HG02678 (cell line): Measurements from ENCODE around the gene ASTN2.

Source experiments
- ATAC-seq: cut with Tn5 transposase; IDR thresholded peaks from one replicate; pipeline ENCODE4 v1.9.1; 2021; ENCODE audit warnings: mild to moderate bottlenecking, moderate library complexity; ENCODE audit not compliant: unreplicated experiment

The ASTN2 gene

DNA sequence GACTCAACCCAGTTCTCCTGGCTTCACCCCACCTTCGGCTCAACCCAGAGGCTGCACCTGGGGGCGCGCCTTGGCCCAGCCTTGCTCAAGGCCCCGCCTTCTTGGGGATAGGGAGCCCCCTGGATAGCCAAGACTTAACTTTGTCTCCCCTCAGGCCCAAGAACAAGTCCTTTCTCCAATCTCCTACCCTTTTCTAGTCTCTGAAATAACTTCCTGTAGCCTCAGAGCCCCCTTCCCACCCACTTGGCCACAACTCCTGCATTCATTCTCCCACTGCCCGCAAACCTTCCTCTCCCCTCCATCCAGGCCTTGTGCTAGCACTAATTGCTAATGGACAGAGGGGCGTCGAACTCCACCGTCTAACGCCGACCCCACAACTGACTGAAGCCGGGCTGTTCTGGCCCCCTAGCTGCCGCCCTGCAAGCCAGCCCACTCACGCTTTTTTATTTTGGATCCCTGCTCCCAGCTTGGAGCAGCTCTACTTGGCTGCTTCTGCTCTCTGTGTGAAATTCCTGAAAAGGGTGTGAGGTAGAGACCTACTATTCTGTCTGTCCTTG, 579 bp upstream of the ASTN2 start:
- ATAC-seq = no peak

- no peak for ATAC-seq
Observed at GRCh38 chr9:117414220-117414905, 494 bp downstream of the ASTN2 start.

DNA sequence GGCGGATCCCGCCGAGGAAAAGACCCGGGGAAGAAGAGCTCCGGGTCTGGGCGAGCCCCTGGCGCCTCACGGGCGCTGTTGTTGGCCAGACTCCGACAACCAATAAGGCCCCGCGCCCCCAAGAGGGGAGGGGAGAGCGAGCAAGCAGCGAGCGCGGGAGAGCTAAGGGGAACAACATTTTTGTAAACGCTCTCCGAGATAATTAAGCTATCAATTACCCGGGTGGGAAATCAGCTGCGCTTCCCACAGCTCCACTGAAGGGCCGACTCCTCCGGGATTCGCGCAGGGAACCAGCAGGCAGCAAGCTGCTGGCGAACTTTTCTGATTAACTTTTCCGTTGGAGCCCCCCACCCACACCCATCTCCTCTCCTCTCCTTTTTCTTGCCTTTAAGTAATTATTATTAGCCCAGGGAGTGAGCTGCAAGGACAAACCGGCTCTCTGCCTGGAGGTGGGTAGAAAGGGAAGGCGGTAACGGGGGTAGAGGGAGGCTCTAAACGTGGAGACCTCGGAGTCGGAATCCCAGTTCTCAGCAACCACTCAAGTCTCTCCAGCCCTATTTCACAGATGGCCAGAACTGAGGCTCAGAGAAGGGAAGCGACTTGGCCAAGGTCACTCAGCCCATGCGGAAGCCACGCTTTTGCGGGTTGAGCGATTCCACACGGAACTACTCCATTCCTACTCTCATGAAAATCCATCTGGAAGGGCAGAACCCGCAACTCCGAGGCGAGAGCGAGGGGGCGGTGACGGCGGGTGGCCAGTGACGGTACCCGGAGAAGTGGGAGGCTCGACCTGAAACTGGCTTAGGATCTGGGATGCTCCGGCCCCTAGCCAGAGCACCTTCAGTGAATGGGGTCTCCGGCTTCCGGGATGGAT, 1.3 kb downstream of the ASTN2 start:
- ATAC-seq = no peak

GRCh38 chr9:117412841-117413240, 2.0 kb downstream of the ASTN2 start:
- no peak for ATAC-seq

DNA sequence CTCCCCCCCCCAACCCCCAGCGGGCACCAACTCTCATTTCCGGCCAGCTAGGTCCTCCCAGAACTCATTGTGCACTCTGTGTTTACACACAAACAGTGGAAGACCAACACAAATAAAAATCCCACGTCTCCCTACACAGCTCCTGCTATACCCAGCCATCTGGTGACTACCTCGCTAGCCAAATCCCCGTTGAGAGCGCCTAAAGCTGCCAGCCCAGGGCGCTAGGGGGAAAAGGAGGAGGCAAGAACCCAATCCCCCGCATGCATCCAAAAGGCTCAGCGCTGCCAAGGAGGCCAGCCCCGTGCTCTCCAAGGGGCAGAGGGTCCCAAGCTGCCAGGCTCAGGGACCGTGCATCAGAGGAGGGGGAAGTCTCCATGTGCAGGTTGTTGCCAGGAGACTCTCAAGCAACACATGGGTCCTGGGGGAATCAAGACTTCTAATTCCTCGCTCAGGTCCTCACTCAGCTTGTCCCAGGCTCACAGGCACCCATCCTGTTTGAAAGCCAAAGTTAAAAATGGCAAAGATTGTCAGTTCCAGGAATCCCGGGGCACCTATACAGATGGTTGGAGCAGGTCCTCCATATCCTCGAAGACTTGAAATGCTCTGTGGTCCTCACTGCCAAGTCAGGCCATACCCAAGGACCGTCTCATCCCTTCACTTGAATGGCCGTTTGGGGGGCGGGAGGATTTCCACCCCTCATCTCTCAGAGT, 2.7 kb downstream of the ASTN2 start:
- ATAC-seq = no peak

GRCh38 chr9:117411547-117411946, 3.3 kb downstream of the ASTN2 start:
- no peak for ATAC-seq

GRCh38 chr9:117409321-117409720, 5.5 kb downstream of the ASTN2 start:
- ATAC-seq = no peak

DNA sequence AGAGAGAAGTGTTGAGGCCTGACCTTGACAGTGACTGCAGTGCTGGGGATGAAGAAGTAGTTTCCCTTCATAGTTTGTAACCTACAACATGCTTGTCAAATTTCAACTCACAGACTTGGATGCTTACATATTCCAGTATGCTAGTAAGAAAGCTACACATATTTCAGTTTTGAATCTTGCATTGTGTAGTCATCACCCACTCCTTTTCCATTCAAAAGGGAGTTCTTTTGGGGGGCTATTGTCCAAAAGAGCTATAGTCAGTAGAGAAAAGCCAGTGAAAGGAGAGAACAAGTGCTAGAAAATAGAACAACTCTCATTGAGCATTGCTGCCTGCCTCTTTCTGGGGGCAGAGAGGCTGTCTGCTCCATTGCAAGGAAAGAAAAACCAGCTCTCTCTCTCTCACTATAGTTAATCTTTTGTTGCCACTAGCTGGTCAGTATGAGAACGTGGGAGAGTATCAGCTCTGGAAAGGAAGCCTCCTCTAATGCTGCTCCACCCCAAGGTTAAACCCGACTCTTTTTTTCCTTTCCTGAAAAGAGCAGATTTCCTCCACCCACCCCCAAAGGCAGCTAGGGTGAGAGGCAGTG, 7.3 kb downstream of the ASTN2 start:
- no peak for ATAC-seq

DNA sequence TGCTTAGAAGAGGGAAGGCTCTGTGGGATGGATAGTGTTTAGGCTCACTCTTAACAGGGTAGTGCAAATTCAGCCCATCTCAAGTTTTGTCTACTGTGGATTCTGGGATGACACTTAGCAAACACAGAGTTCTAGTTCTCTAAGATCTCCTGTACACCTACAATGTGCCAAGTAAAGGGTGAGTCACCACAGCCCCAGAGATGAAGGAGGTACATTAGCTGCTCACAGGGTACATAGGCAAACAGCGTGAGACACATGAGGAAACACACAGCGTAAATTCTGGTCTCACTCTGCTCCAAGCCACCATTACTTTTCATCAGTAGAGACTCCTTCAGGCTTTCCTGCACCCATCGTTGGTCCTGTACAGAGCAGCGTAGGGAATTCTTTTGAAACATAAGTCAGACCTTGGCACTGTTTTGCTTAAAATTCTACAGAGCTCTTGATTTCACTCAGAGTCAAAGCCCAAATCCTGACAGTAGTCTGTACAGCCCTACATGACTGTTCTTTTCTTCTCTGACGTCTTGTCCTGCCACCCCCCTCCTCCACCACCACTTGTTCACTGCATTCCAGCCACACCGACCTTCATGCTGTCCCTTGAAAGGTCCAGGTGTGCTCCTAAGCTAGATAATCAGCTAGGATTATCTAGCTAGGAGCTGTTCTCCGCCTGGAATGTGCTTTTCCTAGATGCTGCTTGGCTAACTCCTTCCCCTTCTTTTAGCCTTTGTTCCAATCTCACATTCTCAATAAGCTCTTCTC, 8.7 kb downstream of the ASTN2 start:
- no peak for ATAC-seq

GRCh38 chr9:117403848-117404247, 11.0 kb downstream of the ASTN2 start:
- ATAC-seq = no peak

DNA sequence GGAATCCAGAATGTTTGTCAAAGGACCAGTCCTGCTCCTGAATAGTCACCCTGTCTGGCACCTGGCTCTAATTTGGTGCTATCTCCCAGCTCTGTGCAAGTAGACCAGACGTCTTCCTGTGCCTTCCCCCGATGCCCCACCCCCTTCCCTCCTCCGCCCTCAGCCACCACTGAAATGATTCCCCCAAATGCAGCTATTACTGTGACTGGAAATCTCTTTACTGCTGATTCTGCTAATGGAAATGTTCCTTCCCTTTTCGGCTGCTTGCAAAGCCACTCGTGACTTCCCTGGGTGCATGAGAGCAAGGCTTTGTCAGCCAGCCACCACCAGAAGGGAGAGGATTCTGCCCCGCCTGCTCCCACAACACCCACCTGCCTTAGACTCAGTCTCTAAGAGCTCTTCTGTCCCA, 11.4 kb downstream of the ASTN2 start:
- no peak for ATAC-seq

GRCh38 chr9:117400171-117400570, 14.7 kb downstream of the ASTN2 start:
- no peak for ATAC-seq

- no peak for ATAC-seq
Observed at GRCh38 chr9:117395151-117395650, 19.7 kb downstream of the ASTN2 start.

DNA sequence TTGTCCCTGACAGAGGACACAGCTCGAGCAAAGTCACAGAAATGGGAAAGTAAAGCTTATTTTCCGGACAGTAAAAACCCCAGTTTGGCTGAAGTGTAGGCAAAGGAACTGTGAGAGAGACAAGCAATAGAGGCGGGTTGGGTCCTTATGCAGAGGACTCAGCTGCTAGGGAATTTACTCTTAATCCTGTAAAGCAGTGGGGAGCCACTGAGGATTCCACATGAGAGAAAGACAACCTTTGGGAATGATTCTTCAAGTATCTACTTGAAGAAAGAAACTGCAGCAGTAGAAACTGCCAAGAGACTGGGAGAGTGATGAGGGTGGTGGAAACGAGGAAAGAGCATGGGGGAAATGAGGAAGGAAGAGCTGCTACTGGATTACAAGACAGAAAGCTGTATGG, 20.2 kb downstream of the ASTN2 start:
- no peak for ATAC-seq

- no peak for ATAC-seq
Observed at GRCh38 chr9:117392992-117393391, 21.9 kb downstream of the ASTN2 start.

DNA sequence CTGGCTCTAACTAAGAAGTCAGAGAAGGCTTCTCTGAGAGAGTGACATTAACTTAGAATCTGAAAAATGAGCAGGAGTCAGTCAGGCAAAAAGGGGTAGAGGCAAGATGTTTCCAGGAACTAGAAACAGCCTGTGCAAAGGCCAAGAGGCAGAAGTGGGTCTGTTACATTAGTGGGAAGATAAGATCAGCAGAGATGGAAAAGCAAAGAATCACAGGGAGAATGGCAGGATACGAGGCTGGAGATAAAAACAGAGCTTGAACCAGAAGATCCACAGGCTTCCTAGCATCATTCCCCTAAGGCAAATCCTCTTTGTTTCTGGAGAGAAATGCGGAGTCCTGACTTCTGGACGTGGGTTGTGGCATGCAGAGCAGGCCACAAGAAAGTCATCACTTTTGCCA, 27.4 kb downstream of the ASTN2 start:
- no peak for ATAC-seq

DNA sequence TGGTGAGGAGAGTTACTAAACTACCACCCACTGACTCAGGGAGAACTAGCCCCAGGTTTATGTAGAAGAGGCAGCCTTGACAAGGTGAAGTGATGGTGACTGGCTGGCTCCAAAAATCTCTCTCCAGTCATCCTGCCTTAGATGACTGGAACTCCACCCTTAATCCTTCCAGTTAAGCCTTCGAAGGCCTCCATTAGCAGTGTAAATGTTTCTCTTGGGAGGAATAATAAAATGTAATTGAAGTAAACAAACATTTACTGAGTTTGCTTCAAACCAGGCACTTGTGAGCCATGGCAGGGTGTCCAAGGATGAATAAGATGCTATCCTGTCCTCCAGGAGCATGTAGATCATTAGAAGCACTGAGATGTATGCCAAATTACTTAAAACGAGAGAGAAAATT, 35.5 kb downstream of the ASTN2 start:
- ATAC-seq = no peak

DNA sequence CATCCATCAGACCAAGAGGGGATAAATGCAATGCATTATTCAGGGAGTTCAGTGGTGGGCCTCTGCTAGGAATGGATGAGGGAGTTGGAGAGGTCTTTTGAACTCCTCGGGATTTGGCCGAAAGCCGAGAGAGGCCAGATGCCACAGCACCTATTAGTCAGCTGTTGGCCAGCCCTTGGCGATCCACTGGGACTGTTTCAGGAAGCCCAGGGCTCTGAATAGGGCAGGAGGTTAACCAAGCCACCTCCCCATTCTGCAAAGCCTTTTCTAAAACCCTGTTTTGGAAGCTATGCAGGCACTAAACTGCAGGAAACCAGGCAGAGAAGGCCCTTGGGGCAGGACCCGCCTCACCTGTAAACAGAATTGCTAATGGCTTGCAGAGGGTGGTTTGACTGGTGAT, 37.8 kb downstream of the ASTN2 start:
- ATAC-seq = no peak

GRCh38 chr9:117375956-117376355, 38.9 kb downstream of the ASTN2 start:
- ATAC-seq = no peak

GRCh38 chr9:117374076-117374725, 40.7 kb downstream of the ASTN2 start:
- no peak for ATAC-seq
